Smooth muscle cell of the brain vasculature (primary cell): Measurements from ENCODE around the gene STK39.

Experiments
- DNase-seq: peaks from one replicate; pipeline ENCODE4 v3.0.0-alpha.2; 2012; ENCODE audit warnings: low read depth, low spot score

Gene STK39

GRCh38 chr2:167933097-167933814 is 314.1 kb downstream of the STK39 start:
- DNase-seq, result no peak

- no peak for DNase-seq
Observed at GRCh38 chr2:167932123-167932693, 315.2 kb downstream of the STK39 start.

GRCh38 chr2:167929484-167929883 is 317.9 kb downstream of the STK39 start:
- DNase-seq, result no peak

DNA sequence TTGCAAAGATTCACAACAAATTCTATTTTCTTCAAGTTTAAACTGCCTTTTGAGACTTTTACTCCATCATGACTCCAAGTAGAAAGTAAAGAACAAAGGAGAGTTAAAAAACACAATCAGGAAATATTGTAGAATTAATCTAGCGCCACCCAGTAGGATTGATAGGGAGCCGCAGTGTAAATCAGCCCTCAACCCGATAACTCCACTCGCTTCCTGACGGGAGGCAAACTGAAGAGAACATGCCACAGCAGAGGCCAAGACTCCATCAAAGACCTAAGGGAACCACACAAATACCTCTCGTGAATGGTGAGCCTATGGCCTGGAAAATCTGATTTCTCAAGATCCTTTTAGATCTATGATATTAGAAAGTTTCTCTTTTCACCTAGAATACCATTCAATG is 319.0 kb downstream of the STK39 start:
- DNase-seq, result no peak

- DNase-seq, result no peak
Observed at GRCh38 chr2:167925758-167926157, 321.6 kb downstream of the STK39 start.

- no peak for DNase-seq
Observed at GRCh38 chr2:167924556-167924955, 322.8 kb downstream of the STK39 start.

GRCh38 chr2:167916756-167917155 is 330.6 kb downstream of the STK39 start:
- DNase-seq, result no peak

- no peak for DNase-seq
Observed at GRCh38 chr2:167914969-167915368, 332.4 kb downstream of the STK39 start.

DNA sequence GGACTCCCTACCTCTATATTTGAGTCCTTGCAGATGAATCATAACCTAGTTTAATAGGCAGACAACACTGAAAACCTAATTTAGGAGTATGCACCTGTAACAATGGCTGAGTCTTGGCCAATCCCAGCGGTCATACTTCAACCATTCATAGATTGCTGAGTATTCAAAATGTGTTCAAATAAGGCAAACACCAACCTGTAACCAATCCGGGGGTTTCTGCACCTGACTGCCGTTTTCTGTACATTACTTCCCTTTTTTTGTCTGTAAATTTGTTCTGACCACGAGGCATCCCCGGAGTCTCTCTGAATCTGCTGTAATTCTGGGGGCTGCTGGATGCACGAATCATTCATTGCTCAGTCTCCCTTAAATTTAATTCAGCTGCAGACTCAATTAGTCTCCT is 338.6 kb downstream of the STK39 start:
- DNase-seq, result no peak

DNA sequence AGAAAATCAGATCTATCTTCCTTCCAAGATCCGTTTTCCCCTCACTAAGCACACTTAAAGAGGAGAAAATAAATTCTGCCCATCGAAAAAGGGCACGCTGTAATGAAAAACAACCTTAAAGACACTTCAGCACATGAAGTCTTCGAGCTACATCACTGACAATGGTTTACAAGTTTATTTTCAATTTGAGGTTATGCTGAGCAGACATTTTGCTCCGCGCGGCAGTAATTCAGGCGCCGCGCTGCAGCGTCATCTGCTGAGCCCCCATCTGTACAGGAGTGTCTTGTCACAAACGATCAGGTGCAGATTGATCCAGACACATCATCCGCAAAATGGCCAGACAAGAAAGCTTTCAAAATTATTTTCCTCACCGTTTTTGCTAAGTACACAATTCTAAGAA is 341.7 kb downstream of the STK39 start:
- DNase-seq, result no peak
